H9 (cell line): ENCODE data around the gene ITPK1. TPM values are rescaled to one million over a fixed set of nuclear protein-coding genes. Genes with fewer than 3 reads are reported as not detected.

Experiments used
- DNase-seq: peaks from one replicate; pipeline ENCODE4 v3.0.0-alpha.2; 2017
- H2AFZ ChIP-seq: one replicate; pipeline ENCODE4 v1.6.1; 2013; ENCODE audit warnings: mild to moderate bottlenecking, low read length, control low read depth, moderate library complexity
- H2AK5ac ChIP-seq: 2 replicates; pipeline ENCODE4 v1.6.1; 2013; ENCODE audit warnings: low read length, control low read depth, mixed read lengths; ENCODE audit not compliant: insufficient read length
- H2BK120ac ChIP-seq: one replicate; pipeline ENCODE4 v1.6.1; 2013; ENCODE audit warnings: low read depth, mild to moderate bottlenecking, low read length, control low read depth, inconsistent platforms; ENCODE audit not compliant: poor library complexity, severe bottlenecking
- H2BK12ac ChIP-seq: 2 replicates; pipeline ENCODE4 v1.6.1; 2013; ENCODE audit warnings: low read length, control low read depth, mixed read lengths, low read depth; ENCODE audit not compliant: insufficient read length
- H2BK15ac ChIP-seq: 2 replicates; pipeline ENCODE4 v1.6.1; 2013; ENCODE audit warnings: low read depth, low read length, control low read depth
- H2BK20ac ChIP-seq: one replicate; pipeline ENCODE4 v1.6.1; 2013; ENCODE audit warnings: low read depth, mild to moderate bottlenecking, low read length, control low read depth, inconsistent platforms; ENCODE audit not compliant: poor library complexity, severe bottlenecking
- H2BK5ac ChIP-seq: 2 replicates; pipeline ENCODE4 v1.6.1; 2013; ENCODE audit warnings: low read length, control low read depth, mixed read lengths; ENCODE audit not compliant: insufficient read length
- H3K14ac ChIP-seq: 2 replicates; pipeline ENCODE4 v1.6.1; 2013; ENCODE audit warnings: low read length, control low read depth; ENCODE audit not compliant: insufficient read depth
- H3K18ac ChIP-seq: 2 replicates; pipeline ENCODE4 v1.6.1; 2013; ENCODE audit warnings: low read depth, mild to moderate bottlenecking, mixed read lengths, low read length, control low read depth; ENCODE audit not compliant: insufficient read length
- H3K23ac ChIP-seq: 2 replicates; pipeline ENCODE4 v1.6.1; 2013; ENCODE audit warnings: low read length, control low read depth, mixed read lengths, low read depth; ENCODE audit not compliant: insufficient read length
- H3K23me2 ChIP-seq: 2 replicates; pipeline ENCODE4 v1.6.1; 2013; ENCODE audit warnings: low read depth, mild to moderate bottlenecking, mixed read lengths, low read length, control low read depth; ENCODE audit not compliant: insufficient read length, poor library complexity, severe bottlenecking
- H3K27ac ChIP-seq: 2 replicates; pipeline ENCODE4 v1.5.1; 2013; ENCODE audit warnings: low read length, control low read depth, mixed read lengths, low read depth; ENCODE audit not compliant: insufficient read length
- H3K27me3 ChIP-seq: 2 replicates; pipeline ENCODE4 v1.6.1; 2013; ENCODE audit warnings: low read length, control low read depth, inconsistent platforms; ENCODE audit not compliant: insufficient read depth
- H3K4ac ChIP-seq: 2 replicates; pipeline ENCODE4 v1.6.1; 2013; ENCODE audit warnings: low read depth, mild to moderate bottlenecking, control low read depth, inconsistent platforms, low read length, moderate library complexity
- H3K4me1 ChIP-seq: 2 replicates; pipeline ENCODE4 v1.6.1; 2013; ENCODE audit warnings: low read length, control low read depth, inconsistent platforms; ENCODE audit not compliant: insufficient read depth
- H3K4me2 ChIP-seq: 2 replicates; pipeline ENCODE4 v1.6.1; 2013; ENCODE audit warnings: low read length, control low read depth, mixed read lengths; ENCODE audit not compliant: insufficient read length, insufficient read depth
- H3K56ac ChIP-seq: 2 replicates; pipeline ENCODE4 v1.6.1; 2013; ENCODE audit warnings: low read depth, mild to moderate bottlenecking, mixed read lengths, low read length, control low read depth; ENCODE audit not compliant: insufficient read length
- H3K79me1 ChIP-seq: 2 replicates; pipeline ENCODE4 v1.6.1; 2013; ENCODE audit warnings: low read depth, mild to moderate bottlenecking, moderate library complexity, low read length, control low read depth, inconsistent platforms; ENCODE audit not compliant: insufficient read depth, poor library complexity, severe bottlenecking
- H3K79me2 ChIP-seq: 2 replicates; pipeline ENCODE4 v1.6.1; 2013; ENCODE audit warnings: low read length, control low read depth, inconsistent platforms; ENCODE audit not compliant: insufficient read depth
- H3K9ac ChIP-seq: 2 replicates; pipeline ENCODE4 v1.6.1; 2013; ENCODE audit warnings: low read length, control low read depth, mixed read lengths; ENCODE audit not compliant: insufficient read length; ENCODE audit errors: extremely low read depth
- H3K9me3 ChIP-seq: one replicate; pipeline ENCODE4 v1.6.1; 2013; ENCODE audit warnings: low read depth, low read length, inconsistent platforms; ENCODE audit not compliant: control insufficient read depth
- H3T11ph ChIP-seq: one replicate; pipeline ENCODE4 v1.6.1; 2013; ENCODE audit warnings: mild to moderate bottlenecking, low read length, control low read depth, inconsistent platforms
- H4K20me1 ChIP-seq: one replicate; pipeline ENCODE4 v1.6.1; 2013; ENCODE audit not compliant: control insufficient read depth, insufficient read length, insufficient read depth
- H4K5ac ChIP-seq: 2 replicates; pipeline ENCODE4 v1.6.1; 2013; ENCODE audit warnings: low read depth, mild to moderate bottlenecking, mixed read lengths, low read length, control low read depth; ENCODE audit not compliant: insufficient read length
- H4K8ac ChIP-seq: replicated peaks from 2 replicates; pipeline ENCODE4 v1.6.1; 2013; ENCODE audit warnings: low read length, control low read depth, mixed read lengths, low read depth; ENCODE audit not compliant: insufficient read length
- H4K91ac ChIP-seq: 2 replicates; pipeline ENCODE4 v1.6.1; 2013; ENCODE audit warnings: low read depth, mild to moderate bottlenecking, moderate library complexity, mixed read lengths, low read length, control low read depth; ENCODE audit not compliant: insufficient read length
- H3K27ac Mint-ChIP-seq, 3 experiments: 2 replicates in 2 of 3; 3 replicates in 1 of 3; pipeline ENCODE4 v1.8.0; 2020 to 2021; ENCODE audit warnings: mixed read lengths in 3 of 3, mild to moderate bottlenecking in 1 of 3, moderate library complexity in 1 of 3
- H3K27me3 Mint-ChIP-seq: 2 replicates; pipeline ENCODE4 v1.8.0; 2021; ENCODE audit warnings: low read depth, mild to moderate bottlenecking, moderate library complexity, mixed read lengths
- H3K36me3 Mint-ChIP-seq, 3 experiments: 2 replicates in 2 of 3; 3 replicates in 1 of 3; pipeline ENCODE4 v1.8.0; 2020 to 2021; ENCODE audit warnings: low read depth in 3 of 3, mixed read lengths in 3 of 3; ENCODE audit not compliant: insufficient read depth in 1 of 3
- H3K4me1 Mint-ChIP-seq, 2 experiments: 2 replicates each; pipeline ENCODE4 v1.8.0; 2020; ENCODE audit warnings: mixed read lengths in 2 of 2
- H3K4me3 Mint-ChIP-seq, 2 experiments: 2 replicates in 1 of 2; 3 replicates in 1 of 2; pipeline ENCODE4 v1.8.0; 2020 to 2021; ENCODE audit warnings: mild to moderate bottlenecking in 2 of 2, mixed read lengths in 2 of 2, moderate library complexity in 1 of 2
- H3K9me3 Mint-ChIP-seq, 2 experiments: 2 replicates in 1 of 2; 3 replicates in 1 of 2; pipeline ENCODE4 v1.8.0; 2020; ENCODE audit warnings: mild to moderate bottlenecking in 2 of 2, mixed read lengths in 2 of 2, moderate library complexity in 1 of 2
- WGBS: extraction: QIAGEN DNeasy Blood & Tissue Kit; methylation state at CpG from one replicate; pipeline ENCODE4 v1.1.7; 2013; ENCODE audit warnings: missing lambda C conversion rate, low lambda C conversion rate, mixed read lengths; ENCODE audit not compliant: insufficient read length; ENCODE audit errors: extremely low coverage; 5-methylcytosine and 5-hydroxymethylcytosine counted together
- total RNA-seq: library from RNA; stranded (reverse); gene quantifications from 2 replicates; pipeline ENCODE4 v1.2.1, GENCODE V29; 2021
- TF ChIP-seq, protein P1 (sequence below): fragments of 200-600 bp; sonication (generic); conservative IDR thresholded peaks from 3 replicates; pipeline ENCODE4 v1.8.0; 2021; ENCODE audit warnings: antibody characterized with exemption, mild to moderate bottlenecking

Gene ITPK1
- total RNA-seq, 1 experiment from 2014 or later = 92.7 TPM

DNA sequence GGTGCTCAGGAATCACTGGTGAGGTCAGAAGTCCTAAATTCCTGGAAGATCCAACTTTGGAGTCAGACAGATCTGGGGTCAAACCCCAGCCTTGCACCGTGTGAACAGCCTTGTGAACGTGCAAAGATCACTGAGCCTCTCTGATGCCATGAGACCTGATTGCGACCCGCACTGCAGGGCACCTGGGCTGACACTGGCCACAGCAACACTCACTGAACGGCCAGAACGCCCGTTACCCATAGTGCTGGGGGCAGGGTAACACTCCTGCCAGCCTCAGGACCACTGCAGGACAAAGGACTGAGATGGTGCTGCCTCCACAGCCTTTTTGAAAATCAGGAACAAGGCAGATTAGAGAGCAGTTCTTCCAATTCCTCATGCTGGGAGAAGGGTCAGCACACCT, 164.5 kb downstream of the ITPK1 start:
- no peak overlapping the region for H3K14ac ChIP-seq
- no peaks in the 10 kb centered on the region for H3K27me3 ChIP-seq
- H3K23ac ChIP-seq = no peak overlapping the region
- H3K79me2 ChIP-seq = no peaks in the 10 kb centered on the region
- H2BK20ac ChIP-seq = no peak overlapping the region
- no peaks in the 10 kb centered on the region for H3K79me1 ChIP-seq
- no peak overlapping the region for H2BK5ac ChIP-seq
- no peak overlapping the region for H2BK12ac ChIP-seq
- H3K9ac ChIP-seq = no peak overlapping the region
- no peak overlapping the region for H3K18ac ChIP-seq
- no peak overlapping the region for H2BK120ac ChIP-seq
- no peak overlapping the region for H3K4me3 Mint-ChIP-seq
- no peak overlapping the region for H4K91ac ChIP-seq
- H4K20me1 ChIP-seq = no peaks in the 10 kb centered on the region
- H3K9me3 ChIP-seq = no peaks in the 10 kb centered on the region
- peaks cover 9% of the 10 kb centered on the region in 2 experiments for H3K4me1 Mint-ChIP-seq
- no peaks in the 10 kb centered on the region for H3K4me1 ChIP-seq
- H3K27ac ChIP-seq = no peak overlapping the region
- TF ChIP-seq, protein P1, sequence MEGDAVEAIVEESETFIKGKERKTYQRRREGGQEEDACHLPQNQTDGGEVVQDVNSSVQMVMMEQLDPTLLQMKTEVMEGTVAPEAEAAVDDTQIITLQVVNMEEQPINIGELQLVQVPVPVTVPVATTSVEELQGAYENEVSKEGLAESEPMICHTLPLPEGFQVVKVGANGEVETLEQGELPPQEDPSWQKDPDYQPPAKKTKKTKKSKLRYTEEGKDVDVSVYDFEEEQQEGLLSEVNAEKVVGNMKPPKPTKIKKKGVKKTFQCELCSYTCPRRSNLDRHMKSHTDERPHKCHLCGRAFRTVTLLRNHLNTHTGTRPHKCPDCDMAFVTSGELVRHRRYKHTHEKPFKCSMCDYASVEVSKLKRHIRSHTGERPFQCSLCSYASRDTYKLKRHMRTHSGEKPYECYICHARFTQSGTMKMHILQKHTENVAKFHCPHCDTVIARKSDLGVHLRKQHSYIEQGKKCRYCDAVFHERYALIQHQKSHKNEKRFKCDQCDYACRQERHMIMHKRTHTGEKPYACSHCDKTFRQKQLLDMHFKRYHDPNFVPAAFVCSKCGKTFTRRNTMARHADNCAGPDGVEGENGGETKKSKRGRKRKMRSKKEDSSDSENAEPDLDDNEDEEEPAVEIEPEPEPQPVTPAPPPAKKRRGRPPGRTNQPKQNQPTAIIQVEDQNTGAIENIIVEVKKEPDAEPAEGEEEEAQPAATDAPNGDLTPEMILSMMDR = no peak
- H3K4me2 ChIP-seq = no peak overlapping the region
- H4K5ac ChIP-seq = no peak overlapping the region
- no peak overlapping the region for H2AFZ ChIP-seq
- H3K23me2 ChIP-seq = no peaks in the 10 kb centered on the region
- no peaks in the 10 kb centered on the region for H3K27me3 Mint-ChIP-seq
- H3K36me3 Mint-ChIP-seq = peaks cover 17 to 37% (median 35%) of the 10 kb centered on the region in 3 experiments
- no peak for DNase-seq
- H3K4ac ChIP-seq = no peak overlapping the region
- no peak overlapping the region for H2BK15ac ChIP-seq
- no peak overlapping the region for H2AK5ac ChIP-seq
- H3T11ph ChIP-seq = no peak overlapping the region
- H4K8ac ChIP-seq = no peak overlapping the region
- H3K56ac ChIP-seq = no peak overlapping the region
- no CpG with 5 or more reads among the region's 7 CpGs for WGBS
- H3K27ac Mint-ChIP-seq = no peak overlapping the region
- no peaks in the 10 kb centered on the region; a peak in 1 of 5 replicates for H3K9me3 Mint-ChIP-seq
